ENCODE measurements around the gene GDF15.

The GDF15 gene

GRCh38 chr19:18393836-18394235, 7.9 kb downstream of the GDF15 start:
- no peaks in the 10 kb centered on the region for H3K36me3 ChIP-seq (ENCODE audit: low read length)
- no peak overlapping the region for H2AFZ ChIP-seq (ENCODE audit: low read depth, low read length, severe bottlenecking)
- no peaks in the 10 kb centered on the region for H3K9me3 ChIP-seq (ENCODE audit: insufficient read depth, low read length)
- H3K27me3 ChIP-seq (ENCODE audit: low read length) = no peaks in the 10 kb centered on the region; the same call in 1 of the 2 replicates
- TF ChIP-seq CTCF (IDR thresholded peaks at IDR 0.05; ENCODE audit: insufficient read depth, low read length, poor library complexity, severe bottlenecking) (no peak), EZH2phosphoT487 (conservative IDR thresholded peaks at IDR 0.05; ENCODE audit: low read length) (no peak)
- H4K20me1 ChIP-seq (ENCODE audit: low read depth, low read length) = no peaks in the 10 kb centered on the region
- no peak overlapping the region for H3K27ac ChIP-seq (ENCODE audit: low read depth, low read length)
- H3K4me3 ChIP-seq (ENCODE audit: insufficient read depth, low read length, poor library complexity, severe bottlenecking) = no peak overlapping the region
- no peak overlapping the region for H3K9ac ChIP-seq (ENCODE audit: low read length)
- H3F3A ChIP-seq (ENCODE audit: insufficient read depth) = no peaks in the 10 kb centered on the region
- H3K79me2 ChIP-seq (ENCODE audit: insufficient read depth, low read length) = no peaks in the 10 kb centered on the region
- H3K9me2 ChIP-seq (replicated peaks; ENCODE audit: insufficient read depth, low read length) = no peaks in the 10 kb centered on the region
- H3K4me2 ChIP-seq (ENCODE audit: low read depth, low read length, poor library complexity, severe bottlenecking) = no peak overlapping the region

- Histone ChIP-seq H3K27ac (ENCODE audit: low read depth, low read length) (no peak overlapping the region), H3K9ac (ENCODE audit: low read length) (no peak overlapping the region; the same call in 1 of the 2 replicates), H3K79me2 (ENCODE audit: insufficient read depth, low read length) (no peaks in the 10 kb centered on the region), H3K4me3 (ENCODE audit: insufficient read depth, low read length, poor library complexity, severe bottlenecking) (no peak overlapping the region), H3K36me3 (ENCODE audit: low read length) (no peaks in the 10 kb centered on the region), H2AFZ (ENCODE audit: low read depth, low read length, severe bottlenecking) (no peak overlapping the region), H3K27me3 (ENCODE audit: low read length) (no peaks in the 10 kb centered on the region; the same call in 1 of the 2 replicates), H3K4me2 (ENCODE audit: low read depth, low read length, poor library complexity, severe bottlenecking) (peak overlapping the region; percentile 22), H4K20me1 (ENCODE audit: low read depth, low read length) (no peaks in the 10 kb centered on the region), H3K9me2 (replicated peaks; ENCODE audit: insufficient read depth, low read length) (no peaks in the 10 kb centered on the region), H3K9me3 (ENCODE audit: insufficient read depth, low read length) (no peaks in the 10 kb centered on the region), H3F3A (ENCODE audit: insufficient read depth) (no peaks in the 10 kb centered on the region)
- no peak for TF ChIP-seq CTCF (IDR thresholded peaks at IDR 0.05; ENCODE audit: insufficient read depth, low read length, poor library complexity, severe bottlenecking)
- TF ChIP-seq EZH2phosphoT487 (conservative IDR thresholded peaks at IDR 0.05; ENCODE audit: low read length) = no peak
These were observed 10.7 kb downstream of the GDF15 start for GRCh38 chr19:18396471-18397241.

GRCh38 chr19:18397242-18398202, 11.6 kb downstream of the GDF15 start, which contains the start of gene LRRC25:
Gene LRRC25 (minus strand): TSS chr19:18397622. CDS start chr19:18396963, 659 bp downstream.
- Histone ChIP-seq H3K36me3 (ENCODE audit: low read length) (no peaks in the 10 kb centered on the region), H3K27me3 (ENCODE audit: low read length) (no peaks in the 10 kb centered on the region; the same call in 1 of the 2 replicates), H3K9me3 (ENCODE audit: insufficient read depth, low read length) (no peaks in the 10 kb centered on the region), H4K20me1 (ENCODE audit: low read depth, low read length) (no peaks in the 10 kb centered on the region), H3K9ac (ENCODE audit: low read length) (no peak within 1 kb of the TSS; the same call in 1 of the 2 replicates), H3K79me2 (ENCODE audit: insufficient read depth, low read length) (no peaks in the 10 kb centered on the region), H3K4me3 (ENCODE audit: insufficient read depth, low read length, poor library complexity, severe bottlenecking) (no peak within 1 kb of the TSS), H3F3A (ENCODE audit: insufficient read depth) (peaks cover 3% of the 10 kb centered on the region), H3K9me2 (replicated peaks; ENCODE audit: insufficient read depth, low read length) (no peaks in the 10 kb centered on the region), H3K4me2 (ENCODE audit: low read depth, low read length, poor library complexity, severe bottlenecking) (peak within 1 kb of the TSS; percentile 22), H2AFZ (ENCODE audit: low read depth, low read length, severe bottlenecking) (no peak within 1 kb of the TSS), H3K27ac (ENCODE audit: low read depth, low read length) (no peak within 1 kb of the TSS)
- TF ChIP-seq EZH2phosphoT487 (conservative IDR thresholded peaks at IDR 0.05; ENCODE audit: low read length) (no peak), CTCF (IDR thresholded peaks at IDR 0.05; ENCODE audit: insufficient read depth, low read length, poor library complexity, severe bottlenecking) (no peak)
